OCI-LY7 (cell line): ENCODE data around the gene DDX55.

Source experiments
- CTCF ChIP-seq: fragments of 200-600 bp; sonication (generic); conservative IDR thresholded peaks from 2 replicates; pipeline ENCODE4 v1.5.1; 2014; ENCODE audit warnings: mild to moderate bottlenecking, antibody characterized with exemption, low read length, moderate library complexity, mixed read lengths
- EZH2phosphoT487 ChIP-seq: fragments of 200-600 bp; sonication (generic); IDR thresholded peaks from 2 replicates; pipeline ENCODE4 v1.6.1; 2018; ENCODE audit warnings: low read depth, borderline replicate concordance, mild to moderate bottlenecking, mixed run types, antibody characterized with exemption, low read length, moderate library complexity, mixed read lengths

- TF ChIP-seq CTCF, result no peak
- no peak for TF ChIP-seq EZH2phosphoT487
These were observed 55.3 kb downstream of the DDX55 start for GRCh38 chr12:123657211-123657610.
